ENCODE measurements around the gene SLIT3. TPM values are rescaled to one million over a fixed set of nuclear protein-coding genes. Genes with fewer than 3 reads are reported as not detected.

SLIT3 gene
- total RNA-seq, 4 donors from 2014 or later: 0.97 to 6.1 (median 3.4) TPM

DNA sequence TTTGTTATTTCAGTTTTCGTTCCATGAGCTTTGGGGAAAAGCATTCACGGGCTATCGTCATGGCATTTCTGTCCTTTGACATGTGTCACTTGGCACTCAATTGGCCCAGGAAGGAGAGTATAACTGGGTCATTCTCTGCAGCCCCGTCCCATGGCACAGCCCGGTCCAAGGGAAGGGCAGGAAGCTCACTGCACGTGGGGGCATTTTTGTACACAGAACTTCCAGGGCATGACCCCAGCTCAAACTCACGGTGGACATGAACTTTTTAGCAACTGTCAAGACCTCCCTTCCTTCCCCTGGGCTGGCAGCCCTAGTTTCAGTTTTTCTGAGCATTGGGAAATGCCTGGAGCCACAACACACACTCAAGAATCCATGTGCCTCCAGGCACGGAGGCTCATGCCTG is 560.1 kb downstream of the SLIT3 start:
- H3K36me3 ChIP-seq: no peaks in the 10 kb centered on the region
- no peaks in the 10 kb centered on the region for H3K9me3 ChIP-seq
- no peak for TF ChIP-seq POLR2A (IDR thresholded peaks at IDR 0.05)
- TF ChIP-seq, protein P1, sequence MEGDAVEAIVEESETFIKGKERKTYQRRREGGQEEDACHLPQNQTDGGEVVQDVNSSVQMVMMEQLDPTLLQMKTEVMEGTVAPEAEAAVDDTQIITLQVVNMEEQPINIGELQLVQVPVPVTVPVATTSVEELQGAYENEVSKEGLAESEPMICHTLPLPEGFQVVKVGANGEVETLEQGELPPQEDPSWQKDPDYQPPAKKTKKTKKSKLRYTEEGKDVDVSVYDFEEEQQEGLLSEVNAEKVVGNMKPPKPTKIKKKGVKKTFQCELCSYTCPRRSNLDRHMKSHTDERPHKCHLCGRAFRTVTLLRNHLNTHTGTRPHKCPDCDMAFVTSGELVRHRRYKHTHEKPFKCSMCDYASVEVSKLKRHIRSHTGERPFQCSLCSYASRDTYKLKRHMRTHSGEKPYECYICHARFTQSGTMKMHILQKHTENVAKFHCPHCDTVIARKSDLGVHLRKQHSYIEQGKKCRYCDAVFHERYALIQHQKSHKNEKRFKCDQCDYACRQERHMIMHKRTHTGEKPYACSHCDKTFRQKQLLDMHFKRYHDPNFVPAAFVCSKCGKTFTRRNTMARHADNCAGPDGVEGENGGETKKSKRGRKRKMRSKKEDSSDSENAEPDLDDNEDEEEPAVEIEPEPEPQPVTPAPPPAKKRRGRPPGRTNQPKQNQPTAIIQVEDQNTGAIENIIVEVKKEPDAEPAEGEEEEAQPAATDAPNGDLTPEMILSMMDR (IDR thresholded peaks at IDR 0.05 in 4 of 5, conservative IDR thresholded peaks at IDR 0.05 in 1 of 5): no peak
- H3K27ac ChIP-seq: peak overlapping the region in 1 of 4 donors; percentile 6
- ATAC-seq: no peak
- no peak for DNase-seq
- in situ Hi-C loops (cut with MboI; ENCODE audit: low sequenced_read_pairs in 4 of 4): no loop called here
- H3K27me3 ChIP-seq: no peaks in the 10 kb centered on the region
- H3K4me3 ChIP-seq: peak overlapping the region in 2 of 4 donors; percentile 19 to 36
- H3K4me1 ChIP-seq: no peaks in the 10 kb centered on the region
- intact Hi-C loops (cut with DNase I; ENCODE audit: low total_unique reads): no loop called here

DNA sequence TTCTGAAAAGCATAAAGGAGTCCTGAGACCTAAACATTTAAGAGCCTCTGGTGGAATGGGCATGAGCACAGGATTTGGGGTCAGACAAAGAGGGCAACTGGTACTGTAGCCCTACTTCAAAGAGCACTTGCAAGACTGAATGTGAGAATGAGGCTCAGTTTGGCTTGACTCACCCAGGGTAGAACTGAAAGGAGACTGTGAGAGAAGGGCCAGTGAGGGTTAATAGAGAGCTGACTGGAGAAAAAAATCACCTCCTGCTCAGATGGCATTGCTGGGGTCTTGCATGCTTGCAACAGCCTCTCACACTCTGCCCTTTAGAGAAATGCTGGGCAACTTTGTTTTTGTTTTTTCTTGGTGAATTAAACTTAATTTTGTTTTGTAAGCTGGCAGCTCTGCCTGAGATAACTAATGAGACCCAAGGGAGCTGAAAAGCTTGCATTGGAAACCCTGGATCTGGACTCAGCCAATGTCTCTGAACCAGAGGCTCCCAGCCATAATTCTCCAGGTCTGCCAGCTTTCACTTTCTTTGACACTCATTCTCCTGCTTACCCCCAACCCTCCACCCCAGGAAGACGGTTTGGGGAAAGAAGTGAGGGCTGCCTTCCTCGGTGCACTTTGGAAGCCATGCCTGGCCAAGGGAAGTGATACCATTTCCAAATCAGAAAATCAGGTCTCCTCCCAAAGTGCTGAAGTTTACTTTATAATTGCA is 560.7 kb downstream of the SLIT3 start:
- H3K9me3 ChIP-seq: no peaks in the 10 kb centered on the region
- ATAC-seq (no peak), DNase-seq (no peak)
- in situ Hi-C loops (cut with MboI; ENCODE audit: low sequenced_read_pairs in 4 of 4): no loop called here
- H3K27ac ChIP-seq: peak overlapping the region in 1 of 4 donors; percentile 6
- H3K4me1 ChIP-seq: no peaks in the 10 kb centered on the region
- H3K27me3 ChIP-seq: no peaks in the 10 kb centered on the region
- H3K36me3 ChIP-seq: no peaks in the 10 kb centered on the region
- peak overlapping the region in 2 of 4 donors; percentile 19 to 36 for H3K4me3 ChIP-seq
- intact Hi-C loops (cut with DNase I; ENCODE audit: low total_unique reads): no loop called here
- TF ChIP-seq, protein P1 (IDR thresholded peaks at IDR 0.05 in 4 of 5, conservative IDR thresholded peaks at IDR 0.05 in 1 of 5): no peak
- TF ChIP-seq POLR2A (IDR thresholded peaks at IDR 0.05): no peak

DNA sequence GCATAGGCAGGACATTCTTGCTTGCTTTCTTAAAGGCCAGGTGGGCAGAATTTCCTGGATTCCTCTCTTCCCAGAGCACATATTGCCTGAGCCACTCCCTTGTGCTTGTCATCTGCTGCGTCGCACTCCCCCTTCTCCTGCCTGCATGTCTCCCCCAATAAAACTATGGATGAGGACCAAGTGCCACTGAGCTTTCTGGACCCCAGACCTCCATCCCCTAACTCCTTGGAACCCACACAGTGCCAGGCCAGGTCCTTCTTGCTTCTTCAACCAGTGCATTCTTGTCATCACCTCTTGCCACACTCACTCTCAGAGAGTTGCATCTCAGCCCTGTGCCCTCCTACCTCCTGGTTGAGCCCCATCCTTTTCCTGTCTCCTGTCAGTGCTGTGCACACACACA is 563.9 kb downstream of the SLIT3 start:
- Histone ChIP-seq H3K9me3 (no peaks in the 10 kb centered on the region), H3K36me3 (no peaks in the 10 kb centered on the region), H3K27me3 (no peaks in the 10 kb centered on the region), H3K27ac (no peak overlapping the region), H3K4me1 (no peaks in the 10 kb centered on the region), H3K4me3 (no peak overlapping the region)
- intact Hi-C loops (cut with DNase I; ENCODE audit: low total_unique reads): no loop called here
- in situ Hi-C loops (cut with MboI; ENCODE audit: low sequenced_read_pairs in 4 of 4): no loop called here
- no peak for TF ChIP-seq POLR2A (IDR thresholded peaks at IDR 0.05)
- TF ChIP-seq, protein P1 (IDR thresholded peaks at IDR 0.05 in 4 of 5, conservative IDR thresholded peaks at IDR 0.05 in 1 of 5): no peak
- no peak for ATAC-seq
- no peak for DNase-seq

DNA sequence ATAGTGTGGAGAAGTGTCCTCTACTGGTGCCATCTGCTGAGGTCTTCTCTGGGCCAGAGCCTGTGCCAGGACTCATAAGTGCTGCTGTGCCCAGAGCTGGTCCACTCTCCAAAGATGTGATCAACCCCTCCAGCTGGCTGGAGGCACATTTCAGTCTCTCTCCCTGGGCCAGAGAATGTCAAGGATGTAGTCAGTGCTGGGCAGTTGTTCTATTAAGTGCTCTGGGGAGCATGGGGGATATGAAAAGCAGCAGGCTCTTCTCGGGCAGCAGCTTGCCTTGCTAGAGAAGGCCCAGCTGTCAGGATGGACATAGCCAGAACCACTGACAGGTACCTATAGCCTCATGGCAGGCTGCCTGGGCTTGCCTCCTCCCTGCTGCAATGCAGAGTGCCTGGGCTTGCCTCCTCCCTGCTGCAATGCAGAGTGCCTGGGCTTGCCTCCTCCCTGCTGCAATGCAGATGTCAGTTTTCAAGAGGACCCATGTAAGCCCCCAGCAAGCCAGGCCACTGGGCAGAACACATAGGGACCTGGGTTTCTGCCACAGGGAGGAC is 564.6 kb downstream of the SLIT3 start:
- Histone ChIP-seq H3K27me3 (no peaks in the 10 kb centered on the region), H3K9me3 (no peaks in the 10 kb centered on the region), H3K4me1 (no peaks in the 10 kb centered on the region), H3K27ac (no peak overlapping the region), H3K36me3 (no peaks in the 10 kb centered on the region), H3K4me3 (no peak overlapping the region)
- ATAC-seq: no peak
- intact Hi-C loops (cut with DNase I; ENCODE audit: low total_unique reads): no loop called here
- in situ Hi-C loops (cut with MboI; ENCODE audit: low sequenced_read_pairs in 4 of 4): no loop called here
- no peak for TF ChIP-seq POLR2A (IDR thresholded peaks at IDR 0.05)
- TF ChIP-seq, protein P1 (IDR thresholded peaks at IDR 0.05 in 4 of 5, conservative IDR thresholded peaks at IDR 0.05 in 1 of 5): no peak
- DNase-seq: no peak

Measured in gastrocnemius medialis (tissue), 4 donors.